Retina (tissue), 1 donor: ENCODE measurements around the gene CLCN5.
"Not testable (repeated sequence)": the region's sequence is repeated elsewhere in the genome, so short reads cannot be mapped to it uniquely, and the experiment has no call there.

ENCODE experiments used
- DNase-seq: peaks from one replicate; pipeline ENCODE4 v3.0.0-alpha.2; 2016

Gene CLCN5

DNA sequence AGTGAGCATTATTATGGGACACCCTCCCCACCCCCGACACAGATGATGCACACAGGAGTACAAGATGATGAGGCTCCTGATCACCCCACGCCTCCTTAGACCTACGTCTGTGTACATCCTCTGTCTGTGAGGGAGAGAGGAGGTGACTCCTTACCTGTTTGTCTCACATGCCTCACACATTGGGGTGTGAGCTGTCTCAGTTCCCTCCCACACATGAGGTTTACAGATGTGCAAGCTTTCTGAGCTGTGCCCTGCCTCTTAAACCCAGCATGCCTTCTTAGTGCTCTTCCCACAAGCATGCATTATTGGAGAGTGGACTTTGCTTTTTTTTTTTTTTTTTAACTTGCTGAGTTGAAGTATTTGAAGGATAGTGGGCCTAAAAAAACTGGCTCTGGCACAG is 76.7 kb downstream of the CLCN5 start:
- no peak for DNase-seq

- no peak for DNase-seq
Measured at GRCh38 chrX:50000937-50001542, 78.6 kb downstream of the CLCN5 start.

- no peak for DNase-seq
Measured at GRCh38 chrX:50002067-50002714, 79.8 kb downstream of the CLCN5 start.

DNA sequence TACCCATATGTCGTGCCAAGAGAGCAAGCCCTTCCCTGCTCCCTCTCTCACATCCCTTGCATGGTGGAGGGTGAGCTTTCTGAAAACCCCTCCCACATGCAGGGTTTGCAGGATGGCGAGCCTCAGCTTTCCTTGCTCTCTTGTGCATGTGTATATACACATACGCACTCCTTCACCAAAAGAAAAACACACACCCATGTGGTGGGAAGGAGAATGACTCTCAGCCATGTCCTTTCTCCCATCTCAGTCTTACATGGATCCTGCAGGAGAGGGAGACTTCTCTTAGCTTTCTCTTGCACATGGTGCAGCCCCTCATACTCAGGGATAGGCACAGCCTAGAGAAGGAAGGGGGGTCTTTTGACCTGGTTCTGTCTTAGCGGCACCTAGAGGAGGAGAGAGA is 81.1 kb downstream of the CLCN5 start:
- DNase-seq = no peak

GRCh38 chrX:50003927-50004326 is 81.5 kb downstream of the CLCN5 start:
- no peak for DNase-seq

- DNase-seq = not testable (repeated sequence)
Measured at GRCh38 chrX:50025591-50025990, 103.2 kb downstream of the CLCN5 start.

GRCh38 chrX:50035126-50035525 is 112.7 kb downstream of the CLCN5 start:
- no peak for DNase-seq

- DNase-seq = no peak
Measured at GRCh38 chrX:50036426-50036825, 114.0 kb downstream of the CLCN5 start.

- no peak for DNase-seq
Measured at GRCh38 chrX:50045823-50046222, 123.4 kb downstream of the CLCN5 start.

DNA sequence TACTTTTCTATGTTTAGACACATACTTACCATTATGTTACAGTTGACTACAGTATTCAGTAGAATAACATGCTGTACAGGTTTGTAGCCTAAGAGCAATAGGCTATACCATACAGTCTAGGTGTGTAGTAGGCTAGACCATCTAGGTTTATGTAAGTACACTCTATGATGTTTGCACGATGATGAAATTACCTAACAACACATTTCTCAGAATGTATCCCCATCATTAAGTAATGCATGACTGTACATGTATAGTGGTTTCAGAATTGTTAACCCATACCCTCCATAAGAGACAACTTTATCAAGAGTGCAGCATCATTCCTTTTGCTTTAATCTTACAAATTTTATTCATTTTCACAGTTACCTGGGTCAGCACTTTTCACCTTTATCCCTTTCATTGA is 126.8 kb downstream of the CLCN5 start:
- DNase-seq = no peak

DNA sequence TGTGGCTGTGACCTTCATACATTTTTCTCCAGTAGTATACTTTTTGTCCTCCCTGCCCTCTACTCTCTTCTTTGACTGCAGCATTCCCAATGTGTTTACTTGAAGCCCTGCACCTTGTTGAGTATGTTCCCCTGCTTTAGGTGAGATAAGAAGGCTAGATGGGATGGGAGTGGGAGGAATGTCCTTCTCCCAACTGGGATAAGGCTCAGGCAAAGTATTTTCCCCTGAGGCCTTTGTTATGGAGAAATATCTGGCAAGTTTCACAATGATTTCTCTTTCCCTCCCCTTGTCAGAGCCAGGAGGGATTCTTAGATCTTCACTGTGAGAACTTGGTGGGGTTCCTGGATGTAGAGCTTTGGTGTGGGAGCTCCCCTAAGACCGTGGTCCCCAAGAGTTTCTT is 131.8 kb downstream of the CLCN5 start:
- no peak for DNase-seq

DNA sequence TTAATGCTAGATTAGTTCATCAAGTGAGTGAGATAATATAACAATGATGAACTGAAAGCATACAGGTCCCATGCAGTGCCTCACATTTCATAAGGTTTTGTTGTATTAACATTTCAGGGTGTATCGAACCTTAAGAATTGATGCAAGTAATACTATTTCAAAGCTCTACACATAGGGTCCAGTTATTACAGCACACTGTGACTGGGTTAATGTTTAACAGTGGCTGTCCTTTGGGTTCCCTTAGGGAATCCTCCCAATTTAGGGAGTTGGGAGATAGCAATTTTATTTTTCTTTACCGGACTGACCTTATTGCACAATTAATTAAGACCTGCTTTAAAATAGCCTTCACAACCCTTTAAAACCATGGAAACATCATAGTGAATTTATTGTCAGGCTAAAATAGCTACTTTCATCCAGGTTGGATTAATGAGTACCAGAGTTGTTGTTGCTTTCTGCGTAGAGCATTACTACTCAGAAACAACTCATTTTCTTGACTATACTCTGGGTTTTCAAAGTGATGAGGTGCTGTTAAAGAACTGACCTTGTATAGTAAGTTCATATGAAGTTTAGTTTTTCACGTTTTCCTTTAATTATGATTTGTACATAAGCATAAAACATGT is 144.0 kb downstream of the CLCN5 start:
- no peak for DNase-seq

- DNase-seq = peak; percentile 83
Measured at GRCh38 chrX:50067435-50068284, 145.3 kb downstream of the CLCN5 start.

- no peak for DNase-seq
Measured at GRCh38 chrX:50068285-50068563, 145.8 kb downstream of the CLCN5 start.

- no peak for DNase-seq
Measured at GRCh38 chrX:50068893-50069292, 146.5 kb downstream of the CLCN5 start.

DNA sequence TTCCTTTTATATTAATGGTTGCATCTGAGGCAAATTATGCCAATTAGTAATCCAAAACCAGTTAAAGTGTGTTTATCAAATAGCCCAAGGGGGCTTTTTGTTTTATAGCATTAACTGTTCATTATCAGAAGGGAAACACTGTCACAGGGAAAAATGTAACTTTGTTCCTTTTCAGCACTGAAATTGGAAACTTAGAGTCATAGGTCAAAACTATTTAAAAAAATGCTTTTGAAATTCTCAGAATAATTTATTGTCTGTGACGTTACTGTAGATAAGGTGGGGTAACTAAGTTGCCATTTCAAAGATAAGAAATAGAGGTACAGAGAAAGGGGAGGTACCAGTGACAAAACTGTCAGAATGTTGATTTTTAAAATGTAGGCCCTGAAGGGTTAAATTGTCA is 149.1 kb downstream of the CLCN5 start:
- DNase-seq = no peak

DNA sequence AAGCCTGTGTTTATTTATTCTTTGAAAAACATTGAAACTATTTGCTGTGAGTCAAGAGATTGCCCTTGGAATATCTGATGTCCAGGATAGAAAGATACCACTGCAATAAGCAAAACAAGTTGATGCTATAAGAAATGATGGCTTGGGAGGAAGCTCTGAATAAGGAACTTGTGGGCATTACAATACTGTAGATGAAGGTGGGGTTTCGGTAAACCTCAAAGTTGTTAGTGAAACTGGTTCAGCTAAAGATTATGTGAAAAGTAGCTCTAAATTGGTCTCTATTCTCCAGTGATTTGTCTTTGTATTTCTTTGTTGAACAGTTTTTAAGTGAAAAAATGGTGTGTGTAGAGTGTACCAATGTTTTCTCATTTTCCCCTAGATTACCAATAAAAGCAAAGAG is 149.7 kb downstream of the CLCN5 start:
- DNase-seq = no peak

- no peak for DNase-seq
Measured at GRCh38 chrX:50073601-50074000, 151.2 kb downstream of the CLCN5 start.

- DNase-seq = no peak
Measured at GRCh38 chrX:50075630-50076339, 153.4 kb downstream of the CLCN5 start.

GRCh38 chrX:50081282-50081889 is 159.0 kb downstream of the CLCN5 start:
- peak; percentile 10 for DNase-seq

GRCh38 chrX:50082741-50083140 is 160.3 kb downstream of the CLCN5 start:
- no peak for DNase-seq

DNA sequence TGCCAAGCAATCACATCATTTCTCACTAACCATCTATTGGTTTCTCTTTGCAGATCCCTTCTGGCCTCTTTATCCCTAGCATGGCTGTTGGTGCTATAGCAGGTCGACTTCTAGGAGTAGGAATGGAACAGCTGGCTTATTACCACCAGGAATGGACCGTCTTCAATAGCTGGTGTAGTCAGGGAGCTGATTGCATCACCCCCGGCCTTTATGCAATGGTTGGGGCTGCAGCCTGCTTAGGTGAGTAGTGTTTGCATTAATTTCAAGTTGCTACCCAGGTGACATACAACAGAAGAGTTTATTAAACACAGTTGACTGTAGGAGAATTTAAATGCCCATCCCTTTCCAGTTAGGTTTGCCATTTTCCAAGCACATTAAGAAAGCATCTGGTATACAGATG is 166.2 kb downstream of the CLCN5 start:
- no peak for DNase-seq

DNA sequence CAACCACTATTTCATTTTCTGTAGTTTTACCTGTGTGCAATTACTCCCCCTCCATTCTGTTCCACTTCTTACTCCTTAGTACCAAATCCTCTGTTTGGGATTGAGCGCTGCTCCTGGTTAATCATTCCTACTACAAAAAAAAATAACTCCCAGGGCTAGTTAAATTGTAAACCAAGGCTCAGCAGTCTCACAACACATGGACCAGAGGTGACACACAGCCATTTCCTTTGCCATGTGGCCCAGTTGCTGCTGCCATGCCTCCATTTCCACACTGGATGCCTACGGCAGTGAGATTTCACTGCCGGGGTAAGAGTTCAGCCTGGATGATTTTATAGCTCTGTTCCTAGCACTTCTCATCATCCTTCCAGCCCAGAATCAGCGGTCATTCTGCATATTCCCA is 171.2 kb downstream of the CLCN5 start:
- DNase-seq = no peak
